H1 (cell line): Measurements from ENCODE around the gene C2orf76. TPM values are rescaled to one million over a fixed set of nuclear protein-coding genes. Genes with fewer than 3 reads are reported as not detected.

Source experiments
- CTCF ChIA-PET: fragments of 300-600 bp; sonication (Branson Sonifier 250); formaldehyde crosslinking; loops from one replicate; lab custom pipeline; 2021; ENCODE audit not compliant: partially characterized antibody; lab: Charles Lee
- POLR2A ChIA-PET: fragments of 300-600 bp; sonication (Branson Sonifier 250); formaldehyde crosslinking; loops from one replicate; lab custom pipeline; 2021; ENCODE audit warnings: inconsistent platforms; ENCODE audit not compliant: partially characterized antibody; lab: Charles Lee
- DNase-seq, 2 experiments: peaks; one replicate each; pipeline versions ENCODE4 v3.0.0 to v3.0.0-alpha.2; 2010 to 2022; ENCODE audit warnings: low spot score in 2 of 2, low read depth in 1 of 2, mixed read lengths in 1 of 2
- FAIRE-seq: peaks from 2 replicates; lab custom pipeline; 2011; peaks lifted over from hg19 to GRCh38; lab: Jason Lieb, UNC
- H2AFZ ChIP-seq: 2 replicates; pipeline ENCODE4 v1.8.1; 2012; ENCODE audit warnings: low read length, inconsistent platforms
- H2AK5ac ChIP-seq: 2 replicates; pipeline ENCODE4 v1.6.1; 2013; ENCODE audit warnings: low read depth, low read length
- H2BK120ac ChIP-seq: replicated peaks from 2 replicates; pipeline ENCODE3; 2013; ENCODE audit warnings: low read depth, low read length, inconsistent platforms
- H2BK12ac ChIP-seq: 2 replicates; pipeline ENCODE4 v1.6.1; 2013; ENCODE audit warnings: low read depth, low read length
- H2BK15ac ChIP-seq: 2 replicates; pipeline ENCODE4 v1.6.1; 2013; ENCODE audit warnings: low read length
- H2BK20ac ChIP-seq: 2 replicates; pipeline ENCODE4 v1.6.1; 2013; ENCODE audit warnings: low read length
- H2BK5ac ChIP-seq: 2 replicates; pipeline ENCODE4 v1.6.1; 2013; ENCODE audit warnings: low read depth, low read length
- H3K14ac ChIP-seq: 2 replicates; pipeline ENCODE4 v1.6.1; 2013; ENCODE audit warnings: inconsistent platforms; ENCODE audit not compliant: insufficient read length
- H3K18ac ChIP-seq: 2 replicates; pipeline ENCODE4 v1.6.1; 2013; ENCODE audit warnings: low read length; ENCODE audit errors: extremely low read depth
- H3K23ac ChIP-seq: 2 replicates; pipeline ENCODE4 v1.6.1; 2013; ENCODE audit warnings: inconsistent platforms; ENCODE audit not compliant: insufficient read length
- H3K23me2 ChIP-seq: 2 replicates; pipeline ENCODE4 v1.6.1; 2013; ENCODE audit warnings: low read depth, low read length
- H3K27ac ChIP-seq: 2 replicates; pipeline ENCODE4 v1.6.1; 2011; ENCODE audit warnings: low read depth, low read length, inconsistent platforms
- H3K27me3 ChIP-seq, 4 experiments: replicated peaks in 1 of 4; 1 replicate in 1 of 4; 2 replicates in 3 of 4; pipeline versions ENCODE4 v1.6.1 to v1.8.1; 2011 to 2013; ENCODE audit warnings: low read length in 3 of 4, mild to moderate bottlenecking in 3 of 4, inconsistent platforms in 2 of 4, mixed read lengths in 2 of 4, moderate library complexity in 1 of 4; ENCODE audit not compliant: control insufficient read depth in 3 of 4, insufficient read depth in 3 of 4; ENCODE audit errors: extremely low read depth in 1 of 4
- H3K36me3 ChIP-seq, 4 experiments: 2 replicates each; pipeline versions ENCODE4 v1.6.1 to v1.8.1; 2011 to 2013; ENCODE audit warnings: mild to moderate bottlenecking in 4 of 4, low read length in 3 of 4, moderate library complexity in 2 of 4, control low read depth in 1 of 4, inconsistent platforms in 1 of 4; ENCODE audit not compliant: insufficient read depth in 4 of 4, control insufficient read depth in 2 of 4
- H3K4ac ChIP-seq: replicated peaks from 2 replicates; pipeline ENCODE3; 2013; ENCODE audit warnings: low read length, low read depth, mixed read lengths, inconsistent platforms; ENCODE audit not compliant: insufficient read length
- H3K4me1 ChIP-seq, 4 experiments: replicated peaks in 1 of 4; 1 replicate in 1 of 4; 2 replicates in 3 of 4; pipeline versions ENCODE4 v1.6.1 to v1.8.1; 2011 to 2013; ENCODE audit warnings: low read length in 3 of 4, inconsistent platforms in 2 of 4, mixed read lengths in 1 of 4; ENCODE audit not compliant: insufficient read depth in 4 of 4, control insufficient read depth in 3 of 4
- H3K4me2 ChIP-seq, 2 experiments: 2 replicates each; pipeline versions ENCODE4 v1.6.1 to v1.8.1; 2011 to 2013; ENCODE audit warnings: low read depth in 2 of 2, low read length in 2 of 2, control low read depth in 1 of 2, inconsistent platforms in 1 of 2, mild to moderate bottlenecking in 1 of 2; ENCODE audit not compliant: insufficient read depth in 1 of 2
- H3K4me3 ChIP-seq, 4 experiments: fragments of 200-600, 300-600 bp in 1 of 4; sonication (generic), shearing (Covaris generic), sonication (Bioruptor Twin) in 1 of 4; 2 replicates each; pipeline versions ENCODE4 v1.5.1 to v1.8.1; 2011 to 2016; ENCODE audit warnings: low read length in 4 of 4, low read depth in 3 of 4, control low read depth in 2 of 4, inconsistent platforms in 2 of 4, mild to moderate bottlenecking in 2 of 4, mixed read lengths in 1 of 4, moderate library complexity in 1 of 4; ENCODE audit not compliant: insufficient read depth in 2 of 4; ENCODE audit errors: extremely low read depth in 1 of 4
- H3K56ac ChIP-seq: replicated peaks from 2 replicates; pipeline ENCODE3; 2013; ENCODE audit warnings: low read depth, mild to moderate bottlenecking, mixed read lengths, low read length, inconsistent platforms; ENCODE audit not compliant: insufficient read length
- H3K79me1 ChIP-seq: 2 replicates; pipeline ENCODE4 v1.6.1; 2013; ENCODE audit warnings: low read depth, low read length, control low read depth
- H3K79me2 ChIP-seq, 2 experiments: 2 replicates each; pipeline versions ENCODE4 v1.6.1 to v1.8.1; 2012 to 2013; ENCODE audit warnings: low read length in 2 of 2, mild to moderate bottlenecking in 2 of 2, inconsistent platforms in 1 of 2; ENCODE audit not compliant: insufficient read depth in 2 of 2, control insufficient read depth in 1 of 2
- H3K9ac ChIP-seq, 4 experiments: replicated peaks in 1 of 4; 1 replicate in 1 of 4; 2 replicates in 3 of 4; pipeline versions ENCODE4 v1.6.1 to v1.8.1; 2011 to 2013; ENCODE audit warnings: low read depth in 3 of 4, low read length in 3 of 4, control low read depth in 2 of 4, mild to moderate bottlenecking in 2 of 4, moderate library complexity in 2 of 4, inconsistent platforms in 1 of 4; ENCODE audit errors: extremely low read depth in 1 of 4
- H3K9me3 ChIP-seq, 2 experiments: 2 replicates each; pipeline versions ENCODE4 v1.6.1 to v1.8.1; 2012 to 2013; ENCODE audit warnings: mild to moderate bottlenecking in 2 of 2, moderate library complexity in 2 of 2, control low read depth in 1 of 2, inconsistent platforms in 1 of 2, low read depth in 1 of 2, low read length in 1 of 2, mixed read lengths in 1 of 2; ENCODE audit not compliant: insufficient read depth in 2 of 2
- H4K20me1 ChIP-seq, 2 experiments: replicated peaks in 1 of 2; 2 replicates each; pipeline versions ENCODE3 to v1.8.1; 2011 to 2013; ENCODE audit warnings: inconsistent platforms in 2 of 2, low read length in 2 of 2, mild to moderate bottlenecking in 1 of 2; ENCODE audit not compliant: insufficient read depth in 2 of 2, control insufficient read depth in 1 of 2
- H4K5ac ChIP-seq: 2 replicates; pipeline ENCODE4 v1.6.1; 2013; ENCODE audit warnings: low read length, low read depth, mixed read lengths, inconsistent platforms; ENCODE audit not compliant: insufficient read length
- H4K8ac ChIP-seq: 2 replicates; pipeline ENCODE4 v1.8.0; 2013; ENCODE audit warnings: mild to moderate bottlenecking, moderate library complexity, low read length, inconsistent platforms; ENCODE audit not compliant: insufficient read depth; ENCODE audit errors: extremely low read depth
- H4K91ac ChIP-seq: replicated peaks from 2 replicates; pipeline ENCODE3; 2013; ENCODE audit warnings: low read length, mixed read lengths, inconsistent platforms; ENCODE audit not compliant: insufficient read length
- BCL11A ChIP-seq, 2 experiments: IDR thresholded peaks; one replicate each; pipeline ENCODE4 v1.6.1; 2011; ENCODE audit warnings: low read depth in 2 of 2, low read length in 2 of 2, mild to moderate bottlenecking in 2 of 2
- E2F6 ChIP-seq: IDR thresholded peaks from 2 replicates; pipeline ENCODE4 v1.6.1; 2012; ENCODE audit warnings: inconsistent platforms
- GABPA ChIP-seq: IDR thresholded peaks from 2 replicates; pipeline ENCODE4 v1.6.1; 2011; ENCODE audit warnings: mild to moderate bottlenecking, low read length, moderate library complexity, borderline replicate concordance; ENCODE audit not compliant: insufficient read depth
- MAX ChIP-seq: IDR thresholded peaks from 2 replicates; pipeline ENCODE4 v1.6.1; 2012; ENCODE audit warnings: inconsistent platforms
- NRF1 ChIP-seq: IDR thresholded peaks from 2 replicates; pipeline ENCODE4 v1.6.1; 2011; ENCODE audit warnings: mild to moderate bottlenecking, low read depth, low read length, improper control_type of control experiment
- PHF8 ChIP-seq: fragments of 200-600 bp; sonication (generic); conservative IDR thresholded peaks from 2 replicates; pipeline ENCODE4 v1.7.1; 2012; ENCODE audit warnings: low read depth, mild to moderate bottlenecking, inconsistent platforms, low read length, moderate library complexity
- RFX5 ChIP-seq: IDR thresholded peaks from 2 replicates; pipeline ENCODE4 v1.6.1; 2011; ENCODE audit warnings: low read depth, low read length, improper control_type of control experiment, borderline replicate concordance
- SIX5 ChIP-seq: IDR thresholded peaks from 2 replicates; pipeline ENCODE4 v1.6.1; 2011; ENCODE audit warnings: mild to moderate bottlenecking, low read depth, low read length
- SUZ12 ChIP-seq: fragments of 200-600 bp; sonication (generic); IDR thresholded peaks from 2 replicates; pipeline ENCODE4 v1.6.1; 2012; ENCODE audit warnings: mild to moderate bottlenecking, inconsistent platforms, low read length, moderate library complexity, mixed read lengths
- ZNF274 ChIP-seq: IDR thresholded peaks from 2 replicates; pipeline ENCODE4 v1.7.0; 2012; ENCODE audit warnings: low read length, borderline replicate concordance; ENCODE audit errors: extremely low read depth
- WGBS, 2 experiments: shearing (Covaris generic) in 1 of 2; methylation state at CpG; one replicate each; pipeline versions ENCODE4 v1.1.6 to v1.1.7; 2013 to 2015; ENCODE audit warnings: low lambda C conversion rate in 2 of 2, mixed read lengths in 2 of 2, inconsistent platforms in 1 of 2, low coverage in 1 of 2, missing lambda C conversion rate in 1 of 2; ENCODE audit not compliant: insufficient replicate concordance in 2 of 2, insufficient coverage in 1 of 2, insufficient read length in 1 of 2; ENCODE audit errors: extremely low coverage in 1 of 2, missing lambda C conversion rate in 1 of 2; 5-methylcytosine and 5-hydroxymethylcytosine counted together
- polyA plus RNA-seq, 7 experiments: library from polyadenylated mRNA; depleted of rRNA in 3 of 7; stranded (reverse) in 5 of 7; unstranded in 2 of 7; fragments of >200 nt in 5 of 7; fragments of 200-250 nt in 2 of 7; gene quantifications; 1 replicate in 5 of 7; 2 replicates in 1 of 7; 4 replicates in 1 of 7; pipeline versions ENCODE4 v1.2.1 to v1.2.3, GENCODE V29; 2011 to 2013; ENCODE audit warnings: missing spikeins in 2 of 7, mixed read lengths in 2 of 7
- total RNA-seq: library from RNA; stranded (reverse); fragmentation: NEBNext Ultra II Directional; extraction: Animal tissue kit (Norgen Biotek cat#: 25700); gene quantifications from 2 replicates; pipeline ENCODE4 v1.2.1, GENCODE V29; 2021

C2orf76 gene
- total and polyA plus RNA-seq, 2 of the 8 experiments (the other 6 are each of a cell fraction or from before 2014, with no cell fraction given), result 4.4 to 5.0 TPM

- no peak overlapping the region for H2AFZ ChIP-seq
- H3K27me3 ChIP-seq, result no peaks in the 10 kb centered on the region
- H3K56ac ChIP-seq, result no peak overlapping the region
- no peaks in the 10 kb centered on the region for H3K36me3 ChIP-seq
- H3K14ac ChIP-seq, result no peak overlapping the region
- no peak for FAIRE-seq
- H3K23me2 ChIP-seq, result no peaks in the 10 kb centered on the region
- no peaks in the 10 kb centered on the region for H3K9me3 ChIP-seq
- H3K4me1 ChIP-seq, result peaks cover 0 to 6% (median 2%) of the 10 kb centered on the region in 4 experiments; a peak in 4 of 7 replicates
- H2BK12ac ChIP-seq, result no peak overlapping the region
- ChIA-PET POLR2A (no interaction called here), CTCF (interaction anchor here (0.6 to 1.2 kb wide), 3 partner anchors 10 to 1528 kb away, joined by 3 read pairs; no protein-coding TSS in a partner anchor)
- H2BK15ac ChIP-seq, result no peak overlapping the region
- no peak overlapping the region for H3K4ac ChIP-seq
- H2BK5ac ChIP-seq, result no peak overlapping the region
- no peak overlapping the region for H4K5ac ChIP-seq
- H2AK5ac ChIP-seq, result no peak overlapping the region
- H2BK120ac ChIP-seq, result no peak overlapping the region
- H3K79me2 ChIP-seq, result no peaks in the 10 kb centered on the region
- H3K18ac ChIP-seq, result no peak overlapping the region
- no peak overlapping the region for H4K91ac ChIP-seq
- H2BK20ac ChIP-seq, result no peak overlapping the region
- WGBS, 2 experiments, result 82% methylated on average over 12 of the region's 12 CpGs; no CpG with 5 or more reads in 1 of the 2 experiments
- no peaks in the 10 kb centered on the region for H3K79me1 ChIP-seq
- no peaks in the 10 kb centered on the region for H4K20me1 ChIP-seq
- no peak for DNase-seq
- no peak overlapping the region for H3K4me3 ChIP-seq
- no peak overlapping the region for H3K27ac ChIP-seq
- no peak overlapping the region for H4K8ac ChIP-seq
- H3K9ac ChIP-seq, result no peak overlapping the region
- no peak overlapping the region for H3K23ac ChIP-seq
- TF ChIP-seq MAX, result no peak
- no peak for TF ChIP-seq SIX5
- no peak for TF ChIP-seq ZNF274
- no peak for TF ChIP-seq NRF1
- no peak for TF ChIP-seq GABPA
- TF ChIP-seq SUZ12, result no peak
- TF ChIP-seq E2F6, result no peak
- TF ChIP-seq RFX5, result no peak
- no peak for TF ChIP-seq BCL11A (IDR thresholded peaks at IDR 0.05; ENCODE audit: low read depth in 2 of 2, low read length in 2 of 2)
- no peak for TF ChIP-seq PHF8
- TF ChIP-seq, all 59 proteins: peak for 0
- no peak overlapping the region for H3K4me2 ChIP-seq
These were observed 61.0 kb downstream of the C2orf76 start for GRCh38 chr2:119305497-119306195.
